NT2/D1 (cell line): Measurements from ENCODE around the gene SMG1.

Experiments used
- YY1 ChIP-seq: IDR thresholded peaks from 2 replicates; pipeline ENCODE4 v1.6.1; 2011; ENCODE audit not compliant: insufficient read length, insufficient read depth
- ZNF274 ChIP-seq: IDR thresholded peaks from 2 replicates; pipeline ENCODE4 v1.6.1; 2011; ENCODE audit warnings: mild to moderate bottlenecking, low read depth, low read length

- no peak for TF ChIP-seq ZNF274
- TF ChIP-seq YY1, result no peak
These were observed 43.6 kb upstream of the SMG1 start for GRCh38 chr16:18969855-18970240.
